Activated CD8-positive, alpha-beta T cell treated with anti-CD3 and anti-CD28 coated beads for 36 hours (primary cell): Measurements from ENCODE around the gene SLC7A1. TPM values are rescaled to one million over a fixed set of nuclear protein-coding genes. Genes with fewer than 3 reads are reported as not detected.

Source experiments
- ATAC-seq: fragments of 200-7000 bp; cut with Tn5 transposase; one replicate; pipeline ENCODE4 v1.10.0; 2021; ENCODE audit warnings: mild to moderate bottlenecking, moderate library complexity
- CTCF ChIA-PET: fragments of 350-600 bp; sonication (Branson Sonifier 250); formaldehyde crosslinking; loops from one replicate; lab custom pipeline; 2021; ENCODE audit warnings: antibody characterized with exemption; lab: Charles Lee
- POLR2A ChIA-PET: fragments of 350-600 bp; sonication (Branson Sonifier 250); formaldehyde crosslinking; loops from one replicate; lab custom pipeline; 2021; ENCODE audit warnings: antibody characterized with exemption; lab: Charles Lee
- DNase-seq: peaks from one replicate; pipeline ENCODE4 v3.0.0-alpha.2; 2020
- H3K27ac Mint-ChIP-seq: one replicate; pipeline ENCODE4 v1.8.0; 2021; ENCODE audit warnings: mild to moderate bottlenecking, mixed read lengths
- H3K27me3 Mint-ChIP-seq: one replicate; pipeline ENCODE4 v1.8.0; 2021; ENCODE audit warnings: mixed read lengths
- H3K36me3 Mint-ChIP-seq: one replicate; pipeline ENCODE4 v1.8.0; 2021; ENCODE audit warnings: low read depth, mixed read lengths
- H3K4me1 Mint-ChIP-seq: one replicate; pipeline ENCODE4 v1.8.0; 2021; ENCODE audit warnings: low read depth, mixed read lengths
- H3K4me3 Mint-ChIP-seq: one replicate; pipeline ENCODE4 v1.8.0; 2021; ENCODE audit warnings: mild to moderate bottlenecking, moderate library complexity, mixed read lengths
- H3K9me3 Mint-ChIP-seq: one replicate; pipeline ENCODE4 v1.8.0; 2021; ENCODE audit warnings: mixed read lengths
- CTCF ChIP-seq: fragments of 200-600 bp; IDR thresholded peaks from one replicate; pipeline ENCODE4 v1.8.0; 2022; ENCODE audit warnings: antibody characterized with exemption, mild to moderate bottlenecking
- intact Hi-C: fragments of 100-400 bp; cut with micrococcal nuclease; formaldehyde crosslinking; loops from one replicate; pipeline ENCODE4 v1.10.0; 2022
- total RNA-seq, 2 experiments: library from RNA; stranded (reverse); gene quantifications; one replicate each; pipeline ENCODE4 v1.2.3, GENCODE V29; 2021

Gene SLC7A1
- total RNA-seq, 2 experiments from 2014 or later: 119 to 124 TPM

GRCh38 chr13:29589234-29589633, 6.3 kb downstream of the SLC7A1 start:
- H3K36me3 Mint-ChIP-seq: peaks cover 60% of the 10 kb centered on the region
- H3K4me3 Mint-ChIP-seq: no peak overlapping the region
- H3K27me3 Mint-ChIP-seq: no peaks in the 10 kb centered on the region
- ChIA-PET POLR2A (interaction anchor here (1.0 kb wide), 1 partner anchor 9 kb away, joined by 3 read pairs; no protein-coding TSS in a partner anchor), CTCF (no interaction called here)
- intact Hi-C loops: no loop called here
- ATAC-seq (no peak), DNase-seq (no peak)
- H3K27ac Mint-ChIP-seq: no peak overlapping the region
- peaks cover 69% of the 10 kb centered on the region for H3K4me1 Mint-ChIP-seq
- no peak for TF ChIP-seq CTCF
- no peaks in the 10 kb centered on the region for H3K9me3 Mint-ChIP-seq

- CTCF ChIA-PET: interaction anchor here (1.1 to 2.5 kb wide), 2 partner anchors 9 to 79 kb away, joined by 3 to 7 read pairs; no protein-coding TSS in a partner anchor
- Mint-ChIP-seq H3K9me3 (no peaks in the 10 kb centered on the region), H3K4me3 (no peak overlapping the region), H3K27me3 (no peaks in the 10 kb centered on the region), H3K27ac (no peak overlapping the region), H3K36me3 (peaks cover 50% of the 10 kb centered on the region), H3K4me1 (peaks cover 68% of the 10 kb centered on the region)
- POLR2A ChIA-PET: interaction anchor here (1.0 to 1.5 kb wide), 4 partner anchors 9 to 37 kb away, joined by 3 to 8 read pairs (median 4); no protein-coding TSS in a partner anchor
- intact Hi-C loops: no loop called here
- no peak for ATAC-seq
- no peak for TF ChIP-seq CTCF
- no peak for DNase-seq
Observed at GRCh38 chr13:29587645-29588044, 7.8 kb downstream of the SLC7A1 start.

GRCh38 chr13:29583073-29583785, 12.3 kb downstream of the SLC7A1 start:
- DNase-seq (no peak), ATAC-seq (no peak)
- no peak for TF ChIP-seq CTCF
- intact Hi-C loops: no loop called here
- Mint-ChIP-seq H3K36me3 (peaks cover 45% of the 10 kb centered on the region), H3K4me3 (no peak overlapping the region), H3K9me3 (no peaks in the 10 kb centered on the region), H3K27me3 (no peaks in the 10 kb centered on the region), H3K27ac (no peak overlapping the region), H3K4me1 (peaks cover 59% of the 10 kb centered on the region)
- ChIA-PET POLR2A (no interaction called here), CTCF (interaction anchor here (1.0 kb wide), 1 partner anchor 76 kb away, joined by 3 read pairs; no protein-coding TSS in a partner anchor)

- DNase-seq: no peak
- Mint-ChIP-seq H3K4me3 (no peak overlapping the region), H3K27me3 (no peaks in the 10 kb centered on the region), H3K9me3 (no peaks in the 10 kb centered on the region), H3K4me1 (peaks cover 55% of the 10 kb centered on the region), H3K36me3 (peaks cover 40% of the 10 kb centered on the region), H3K27ac (no peak overlapping the region)
- ChIA-PET CTCF (interaction anchor here (1.8 kb wide), 1 partner anchor 74 kb away, joined by 5 read pairs; no protein-coding TSS in a partner anchor), POLR2A (interaction anchor here (0.7 to 1.4 kb wide), 2 partner anchors 8 to 15 kb away, joined by 3 to 5 read pairs; no protein-coding TSS in a partner anchor)
- intact Hi-C loops: no loop called here
- ATAC-seq: no peak
- TF ChIP-seq CTCF: no peak
Observed at GRCh38 chr13:29582171-29582570, 13.3 kb downstream of the SLC7A1 start.

GRCh38 chr13:29581666-29582065, 13.8 kb downstream of the SLC7A1 start:
- DNase-seq (no peak), ATAC-seq (no peak)
- ChIA-PET POLR2A (interaction anchor here (1.1 to 1.4 kb wide), 2 partner anchors 14 kb away, joined by 3 to 5 read pairs; partner anchors contain the start of gene SLC7A1), CTCF (interaction anchor here (1.8 kb wide), 1 partner anchor 73 kb away, joined by 5 read pairs; no protein-coding TSS in a partner anchor)
- no peaks in the 10 kb centered on the region for H3K9me3 Mint-ChIP-seq
- H3K36me3 Mint-ChIP-seq: peaks cover 37% of the 10 kb centered on the region
- H3K27ac Mint-ChIP-seq: no peak overlapping the region
- H3K4me1 Mint-ChIP-seq: peaks cover 51% of the 10 kb centered on the region
- H3K27me3 Mint-ChIP-seq: no peaks in the 10 kb centered on the region
- intact Hi-C loops: no loop called here
- H3K4me3 Mint-ChIP-seq: no peak overlapping the region
- no peak for TF ChIP-seq CTCF
